Natural killer cell (primary cell): Measurements from ENCODE around the gene P2RX5. TPM values are rescaled to one million over a fixed set of nuclear protein-coding genes. Genes with fewer than 3 reads are reported as not detected.

ENCODE experiments used
- ATAC-seq, 3 donors: fragments of 150-1000 bp in 2 of 3; fragments of 200-7000 bp in 1 of 3; cut with Tn5 transposase; 1 replicate in 1 of 3; 2 replicates in 2 of 3; pipeline ENCODE4 v1.10.0; 2021; ENCODE audit warnings: mild to moderate bottlenecking in 2 of 3, moderate library complexity in 2 of 3
- DNase-seq, 2 donors: peaks; one replicate each; pipeline versions ENCODE4 v3.0.0 to v3.0.0-alpha.2; 2013 to 2021; ENCODE audit warnings: mixed read lengths in 1 of 2
- H3K27ac ChIP-seq: one replicate; pipeline ENCODE4 v1.5.1; 2013; ENCODE audit warnings: mild to moderate bottlenecking, low read length
- H3K27me3 ChIP-seq: one replicate; pipeline ENCODE4 v1.6.1; 2013; ENCODE audit warnings: low read length; ENCODE audit not compliant: control insufficient read depth, insufficient read depth
- H3K36me3 ChIP-seq: one replicate; pipeline ENCODE4 v1.6.1; 2013; ENCODE audit warnings: low read length; ENCODE audit not compliant: control insufficient read depth, insufficient read depth
- H3K4me1 ChIP-seq: one replicate; pipeline ENCODE4 v1.6.1; 2013; ENCODE audit warnings: low read length; ENCODE audit not compliant: control insufficient read depth, insufficient read depth
- H3K4me3 ChIP-seq: one replicate; pipeline ENCODE4 v1.5.1; 2013; ENCODE audit warnings: low read length
- H3K9me3 ChIP-seq: one replicate; pipeline ENCODE4 v1.6.1; 2013; ENCODE audit warnings: low read length; ENCODE audit not compliant: control insufficient read depth, insufficient read depth
- H3K27ac Mint-ChIP-seq, 2 donors: one replicate each; pipeline ENCODE4 v1.8.0; 2022; ENCODE audit warnings: mild to moderate bottlenecking in 2 of 2, mixed read lengths in 2 of 2, moderate library complexity in 1 of 2
- H3K27me3 Mint-ChIP-seq, 2 donors: one replicate each; pipeline ENCODE4 v1.8.0; 2022; ENCODE audit warnings: low read depth in 2 of 2, mixed read lengths in 2 of 2
- H3K36me3 Mint-ChIP-seq: one replicate; pipeline ENCODE4 v1.8.0; 2022; ENCODE audit warnings: mixed read lengths
- H3K4me1 Mint-ChIP-seq, 2 donors: one replicate each; pipeline ENCODE4 v1.8.0; 2022; ENCODE audit warnings: mixed read lengths in 2 of 2
- H3K4me3 Mint-ChIP-seq: one replicate; pipeline ENCODE4 v1.8.0; 2022; ENCODE audit warnings: mild to moderate bottlenecking, moderate library complexity, mixed read lengths
- H3K9me3 Mint-ChIP-seq, 2 donors: one replicate each; pipeline ENCODE4 v1.8.0; 2022; ENCODE audit warnings: mixed read lengths in 2 of 2
- WGBS: methylation state at CpG from one replicate; pipeline ENCODE4 v1.1.7; 2013; ENCODE audit warnings: missing lambda C conversion rate; ENCODE audit not compliant: insufficient coverage; 5-methylcytosine and 5-hydroxymethylcytosine counted together
- intact Hi-C: fragments of 100-400 bp; cut with micrococcal nuclease; formaldehyde crosslinking; loops from one replicate; pipeline ENCODE4 v1.14.2; 2022
- total RNA-seq, 4 donors: library from RNA; stranded (reverse); fragments of 120-200 nt in 1 of 4; gene quantifications; one replicate each; pipeline versions ENCODE4 v1.2.3 to v1.2.4, GENCODE V29; 2013 to 2022
- TF ChIP-seq, protein P1 (sequence below): fragments of 200-600 bp; IDR thresholded peaks from one replicate; pipeline ENCODE4 v1.8.0; 2022; ENCODE audit warnings: antibody characterized with exemption

P2RX5 gene
- total RNA-seq, 3 donors from 2014 or later (not counting 1 experiment from before 2014, with no cell fraction given), result 7.8 to 15.4 (median 9.2) TPM

DNA sequence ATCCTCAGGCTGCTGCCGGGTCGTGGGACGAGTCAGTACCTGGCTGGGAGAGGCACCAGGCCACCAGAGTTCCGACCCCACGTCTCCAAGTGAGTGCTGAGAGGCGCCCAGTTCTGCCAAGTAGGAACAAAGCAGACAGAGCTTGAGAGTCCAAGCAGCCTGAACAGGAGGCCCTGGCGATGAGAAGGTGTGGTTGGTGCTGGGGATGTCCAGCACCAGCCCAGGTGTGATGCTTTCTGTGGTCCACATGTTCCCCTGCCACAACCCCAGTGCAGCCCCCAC lies 38.4 kb downstream of the P2RX5 start:
- 90% methylated on average over 7 of the region's 7 CpGs for WGBS
- DNase-seq, result no peak

DNA sequence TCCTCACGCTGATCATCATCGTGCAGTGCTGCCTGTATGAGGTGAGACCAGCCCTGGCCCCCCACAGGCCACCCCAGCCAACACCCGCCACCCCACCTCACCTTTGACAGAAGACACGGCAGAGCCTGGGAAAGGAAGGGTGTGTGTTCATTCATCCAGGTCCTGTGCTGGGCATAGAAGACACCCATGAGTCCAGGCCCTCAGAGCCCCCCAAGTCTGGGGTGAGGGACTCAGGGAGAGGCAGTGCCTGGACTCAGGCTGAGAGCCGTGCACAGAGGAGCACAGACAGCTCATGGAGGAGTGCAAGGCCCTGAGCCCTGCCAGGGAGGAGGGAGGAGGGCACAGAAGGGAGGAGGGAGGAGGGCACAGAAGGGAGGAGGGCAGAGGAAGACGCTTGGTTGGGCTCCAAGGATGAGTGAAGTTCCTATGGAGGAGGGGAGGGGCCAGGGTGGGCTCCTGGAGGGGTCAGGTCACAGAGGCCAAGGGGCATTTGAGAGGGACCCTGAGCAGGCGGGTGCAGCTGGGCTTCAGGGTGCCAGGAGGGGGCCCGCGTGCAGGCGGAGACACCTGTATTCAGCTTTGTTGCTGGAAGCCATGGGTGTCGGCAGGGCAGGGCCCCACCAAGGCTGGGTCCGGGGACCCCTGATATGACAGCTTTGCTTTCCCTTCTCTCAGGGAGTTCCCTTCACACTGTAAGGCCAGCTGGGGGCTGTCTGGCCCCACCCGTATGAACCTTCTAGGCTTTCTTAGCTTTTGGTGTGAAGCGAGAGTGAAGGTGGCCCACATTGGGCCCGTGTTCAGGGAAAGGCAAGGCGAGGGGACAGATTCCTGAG lies 39.0 kb downstream of the P2RX5 start:
- no peak for ATAC-seq
- H3K36me3 Mint-ChIP-seq, result no peaks in the 10 kb centered on the region

More for the DNA sequence above, 38.4 kb downstream of the P2RX5 start:
- no peaks in the 10 kb centered on the region for H3K9me3 Mint-ChIP-seq
- intact Hi-C loops, result no loop called here
- Histone ChIP-seq H3K27ac (no peak overlapping the region), H3K4me3 (no peak overlapping the region), H3K27me3 (no peaks in the 10 kb centered on the region), H3K9me3 (no peaks in the 10 kb centered on the region), H3K4me1 (no peaks in the 10 kb centered on the region), H3K36me3 (no peaks in the 10 kb centered on the region)
- no peak for ATAC-seq
- H3K36me3 Mint-ChIP-seq, result no peaks in the 10 kb centered on the region
- H3K27ac Mint-ChIP-seq, result no peak overlapping the region
- H3K4me3 Mint-ChIP-seq, result no peak overlapping the region
- no peaks in the 10 kb centered on the region for H3K4me1 Mint-ChIP-seq
- TF ChIP-seq, protein P1, sequence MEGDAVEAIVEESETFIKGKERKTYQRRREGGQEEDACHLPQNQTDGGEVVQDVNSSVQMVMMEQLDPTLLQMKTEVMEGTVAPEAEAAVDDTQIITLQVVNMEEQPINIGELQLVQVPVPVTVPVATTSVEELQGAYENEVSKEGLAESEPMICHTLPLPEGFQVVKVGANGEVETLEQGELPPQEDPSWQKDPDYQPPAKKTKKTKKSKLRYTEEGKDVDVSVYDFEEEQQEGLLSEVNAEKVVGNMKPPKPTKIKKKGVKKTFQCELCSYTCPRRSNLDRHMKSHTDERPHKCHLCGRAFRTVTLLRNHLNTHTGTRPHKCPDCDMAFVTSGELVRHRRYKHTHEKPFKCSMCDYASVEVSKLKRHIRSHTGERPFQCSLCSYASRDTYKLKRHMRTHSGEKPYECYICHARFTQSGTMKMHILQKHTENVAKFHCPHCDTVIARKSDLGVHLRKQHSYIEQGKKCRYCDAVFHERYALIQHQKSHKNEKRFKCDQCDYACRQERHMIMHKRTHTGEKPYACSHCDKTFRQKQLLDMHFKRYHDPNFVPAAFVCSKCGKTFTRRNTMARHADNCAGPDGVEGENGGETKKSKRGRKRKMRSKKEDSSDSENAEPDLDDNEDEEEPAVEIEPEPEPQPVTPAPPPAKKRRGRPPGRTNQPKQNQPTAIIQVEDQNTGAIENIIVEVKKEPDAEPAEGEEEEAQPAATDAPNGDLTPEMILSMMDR, result no peak
- no peaks in the 10 kb centered on the region for H3K27me3 Mint-ChIP-seq

DNA sequence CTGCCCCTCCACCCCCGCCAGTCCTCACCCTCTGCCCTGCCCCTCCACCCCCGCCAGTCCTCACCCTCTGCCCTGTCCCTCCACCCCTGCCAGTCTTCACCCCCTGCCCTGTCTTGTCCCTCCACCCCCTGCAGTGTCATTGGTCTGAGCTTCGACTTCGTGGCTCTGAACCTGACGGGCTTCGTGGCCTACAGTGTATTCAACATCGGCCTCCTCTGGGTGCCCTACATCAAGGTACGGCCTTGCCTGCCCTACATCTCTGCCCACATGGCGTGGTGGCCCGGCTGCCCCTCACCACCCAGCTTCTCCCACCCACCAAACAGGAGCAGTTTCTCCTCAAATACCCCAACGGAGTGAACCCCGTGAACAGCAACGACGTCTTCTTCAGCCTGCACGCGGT lies 39.6 kb downstream of the P2RX5 start:
- H3K4me1 ChIP-seq, result no peaks in the 10 kb centered on the region
- no peaks in the 10 kb centered on the region for H3K36me3 ChIP-seq
- Mint-ChIP-seq H3K27me3 (no peaks in the 10 kb centered on the region), H3K4me3 (no peak overlapping the region), H3K9me3 (no peaks in the 10 kb centered on the region), H3K4me1 (no peaks in the 10 kb centered on the region), H3K36me3 (no peaks in the 10 kb centered on the region), H3K27ac (no peak overlapping the region)
- H3K4me3 ChIP-seq, result no peak overlapping the region
- TF ChIP-seq, protein P1, result no peak
- intact Hi-C loops, result no loop called here
- DNase-seq (no peak), ATAC-seq (no peak)
- no peak overlapping the region for H3K27ac ChIP-seq
- 88% methylated on average over 14 of the region's 16 CpGs for WGBS
- no peaks in the 10 kb centered on the region for H3K27me3 ChIP-seq
- no peaks in the 10 kb centered on the region for H3K9me3 ChIP-seq

More for the DNA sequence above, 39.0 kb downstream of the P2RX5 start:
- H3K4me1 Mint-ChIP-seq, result no peaks in the 10 kb centered on the region
- H3K36me3 ChIP-seq, result no peaks in the 10 kb centered on the region
- H3K27me3 Mint-ChIP-seq, result no peaks in the 10 kb centered on the region
- no peak overlapping the region for H3K27ac ChIP-seq
- no peak for DNase-seq
- H3K4me3 ChIP-seq, result no peak overlapping the region
- WGBS, result 95% methylated on average over 16 of the region's 16 CpGs
- intact Hi-C loops, result no loop called here
- H3K4me1 ChIP-seq, result no peaks in the 10 kb centered on the region
- no peaks in the 10 kb centered on the region for H3K9me3 Mint-ChIP-seq
- TF ChIP-seq, protein P1, result no peak
- no peak overlapping the region for H3K4me3 Mint-ChIP-seq
- H3K27me3 ChIP-seq, result no peaks in the 10 kb centered on the region
- no peaks in the 10 kb centered on the region for H3K9me3 ChIP-seq
- H3K27ac Mint-ChIP-seq, result no peak overlapping the region

DNA sequence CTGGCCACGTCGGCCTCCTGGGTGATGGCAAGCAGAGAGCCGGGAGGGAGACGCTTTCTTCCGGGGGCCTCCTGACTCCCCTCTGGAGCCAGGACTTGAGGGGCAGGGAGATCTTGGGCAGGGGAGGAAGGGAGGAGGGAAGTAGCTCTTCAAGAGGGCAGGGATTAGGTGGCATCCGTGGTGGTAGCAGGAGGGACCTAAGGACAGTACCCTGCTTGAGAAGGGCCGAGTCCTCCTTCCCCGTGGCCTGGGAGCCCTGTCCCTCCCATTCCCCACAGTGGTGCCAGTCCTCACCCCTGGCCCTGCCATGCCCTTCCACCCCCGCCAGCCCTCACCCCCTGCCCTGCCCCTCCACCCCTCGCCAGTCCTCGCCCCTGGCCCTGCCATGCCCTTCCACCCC lies 40.2 kb downstream of the P2RX5 start:
- Mint-ChIP-seq H3K36me3 (no peaks in the 10 kb centered on the region), H3K4me1 (no peaks in the 10 kb centered on the region), H3K27me3 (no peaks in the 10 kb centered on the region), H3K27ac (no peak overlapping the region), H3K9me3 (no peaks in the 10 kb centered on the region), H3K4me3 (no peak overlapping the region)
- 98% methylated on average over 9 of the region's 11 CpGs for WGBS
- Histone ChIP-seq H3K36me3 (no peaks in the 10 kb centered on the region), H3K4me1 (no peaks in the 10 kb centered on the region), H3K9me3 (no peaks in the 10 kb centered on the region), H3K27ac (no peak overlapping the region), H3K4me3 (no peak overlapping the region), H3K27me3 (no peaks in the 10 kb centered on the region)
- DNase-seq, result no peak
- ATAC-seq, result no peak
- TF ChIP-seq, protein P1, result no peak
- intact Hi-C loops, result no loop called here
